Stimulated activated effector memory CD8-positive, alpha-beta T cell treated with anti-CD3 and anti-CD28 coated beads, Interleukin-12 subunit alpha, Interleukin-12 subunit beta, amount 100 ng/mL, for 72 hours (primary cell): ENCODE results near the gene RPTN.

Experiments
- ATAC-seq: fragments of 150-1000 bp; cut with Tn5 transposase; 2 replicates; pipeline ENCODE4 v1.10.0; 2021
- DNase-seq, 2 donors: peaks; one replicate each; pipeline ENCODE4 v3.0.0; 2021 to 2022; ENCODE audit warnings: low spot score in 2 of 2
- H3K27ac Mint-ChIP-seq: one replicate; pipeline ENCODE4 v1.8.0; 2022; ENCODE audit warnings: mild to moderate bottlenecking, mixed read lengths
- H3K36me3 Mint-ChIP-seq: one replicate; pipeline ENCODE4 v1.8.0; 2022; ENCODE audit warnings: mild to moderate bottlenecking, mixed read lengths
- H3K4me1 Mint-ChIP-seq: one replicate; pipeline ENCODE4 v1.8.0; 2022; ENCODE audit warnings: mixed read lengths
- H3K4me3 Mint-ChIP-seq: one replicate; pipeline ENCODE4 v1.8.0; 2022; ENCODE audit warnings: mild to moderate bottlenecking, mixed read lengths
- H3K9me3 Mint-ChIP-seq: one replicate; pipeline ENCODE4 v1.8.0; 2022; ENCODE audit warnings: mixed read lengths

RPTN gene, protein sequence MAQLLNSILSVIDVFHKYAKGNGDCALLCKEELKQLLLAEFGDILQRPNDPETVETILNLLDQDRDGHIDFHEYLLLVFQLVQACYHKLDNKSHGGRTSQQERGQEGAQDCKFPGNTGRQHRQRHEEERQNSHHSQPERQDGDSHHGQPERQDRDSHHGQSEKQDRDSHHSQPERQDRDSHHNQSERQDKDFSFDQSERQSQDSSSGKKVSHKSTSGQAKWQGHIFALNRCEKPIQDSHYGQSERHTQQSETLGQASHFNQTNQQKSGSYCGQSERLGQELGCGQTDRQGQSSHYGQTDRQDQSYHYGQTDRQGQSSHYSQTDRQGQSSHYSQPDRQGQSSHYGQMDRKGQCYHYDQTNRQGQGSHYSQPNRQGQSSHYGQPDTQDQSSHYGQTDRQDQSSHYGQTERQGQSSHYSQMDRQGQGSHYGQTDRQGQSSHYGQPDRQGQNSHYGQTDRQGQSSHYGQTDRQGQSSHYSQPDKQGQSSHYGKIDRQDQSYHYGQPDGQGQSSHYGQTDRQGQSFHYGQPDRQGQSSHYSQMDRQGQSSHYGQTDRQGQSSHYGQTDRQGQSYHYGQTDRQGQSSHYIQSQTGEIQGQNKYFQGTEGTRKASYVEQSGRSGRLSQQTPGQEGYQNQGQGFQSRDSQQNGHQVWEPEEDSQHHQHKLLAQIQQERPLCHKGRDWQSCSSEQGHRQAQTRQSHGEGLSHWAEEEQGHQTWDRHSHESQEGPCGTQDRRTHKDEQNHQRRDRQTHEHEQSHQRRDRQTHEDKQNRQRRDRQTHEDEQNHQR

DNA sequence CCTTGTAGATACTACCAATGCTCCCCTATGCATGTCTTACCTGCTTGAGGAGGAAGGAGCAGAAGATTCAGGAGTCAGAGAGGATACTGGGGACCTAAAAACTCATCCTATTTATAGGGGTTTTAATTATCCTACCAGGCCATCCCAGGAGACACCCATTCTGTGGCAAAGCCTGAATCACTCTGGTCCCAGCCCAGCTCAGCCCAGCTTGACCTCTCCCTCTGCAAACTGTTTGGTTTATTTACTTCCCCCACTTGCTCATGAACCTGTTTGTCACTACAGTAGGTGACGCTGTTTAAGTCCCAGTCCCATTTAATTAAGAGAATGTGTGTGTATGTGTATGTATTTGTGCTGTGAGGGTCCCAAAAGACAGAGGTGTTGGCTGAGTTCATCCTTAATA lies at the start of gene RPTN:
RPTN (minus strand) TSS at position 85 of the 400 bp plus-strand sequence. CDS start 1,339 bp downstream, outside the sequence.
- Mint-ChIP-seq H3K27ac (no peak within 1 kb of the TSS), H3K4me3 (no peak within 1 kb of the TSS), H3K4me1 (peaks cover 11% of the 10 kb centered on the region), H3K36me3 (no peaks in the 10 kb centered on the region), H3K9me3 (no peaks in the 10 kb centered on the region)
- ATAC-seq = no peak
- DNase-seq = no peak

DNA sequence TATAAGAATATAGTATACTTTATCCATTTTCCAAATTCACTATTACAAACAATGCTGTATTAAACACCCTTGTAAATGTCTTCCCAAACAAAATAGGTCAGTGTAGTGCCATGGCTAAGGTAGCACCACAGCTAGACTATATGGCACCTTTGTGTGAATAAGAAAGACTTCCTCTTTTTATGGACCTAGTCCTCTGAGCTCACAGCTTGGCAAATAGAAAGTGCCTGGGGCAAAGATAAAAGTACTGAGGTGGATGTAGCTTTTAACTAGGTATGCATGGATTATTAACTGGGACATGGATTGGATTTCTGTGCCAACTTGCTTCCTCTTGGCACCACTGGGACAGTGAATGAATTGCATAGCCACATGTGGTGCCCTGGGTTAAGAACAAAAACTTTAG lies 40.0 kb upstream of the RPTN start:
- no peaks in the 10 kb centered on the region for H3K9me3 Mint-ChIP-seq
- DNase-seq (no peak), ATAC-seq (no peak)
- no peaks in the 10 kb centered on the region for H3K4me1 Mint-ChIP-seq
- H3K4me3 Mint-ChIP-seq = no peak overlapping the region
- H3K36me3 Mint-ChIP-seq = no peaks in the 10 kb centered on the region
- no peak overlapping the region for H3K27ac Mint-ChIP-seq

DNA sequence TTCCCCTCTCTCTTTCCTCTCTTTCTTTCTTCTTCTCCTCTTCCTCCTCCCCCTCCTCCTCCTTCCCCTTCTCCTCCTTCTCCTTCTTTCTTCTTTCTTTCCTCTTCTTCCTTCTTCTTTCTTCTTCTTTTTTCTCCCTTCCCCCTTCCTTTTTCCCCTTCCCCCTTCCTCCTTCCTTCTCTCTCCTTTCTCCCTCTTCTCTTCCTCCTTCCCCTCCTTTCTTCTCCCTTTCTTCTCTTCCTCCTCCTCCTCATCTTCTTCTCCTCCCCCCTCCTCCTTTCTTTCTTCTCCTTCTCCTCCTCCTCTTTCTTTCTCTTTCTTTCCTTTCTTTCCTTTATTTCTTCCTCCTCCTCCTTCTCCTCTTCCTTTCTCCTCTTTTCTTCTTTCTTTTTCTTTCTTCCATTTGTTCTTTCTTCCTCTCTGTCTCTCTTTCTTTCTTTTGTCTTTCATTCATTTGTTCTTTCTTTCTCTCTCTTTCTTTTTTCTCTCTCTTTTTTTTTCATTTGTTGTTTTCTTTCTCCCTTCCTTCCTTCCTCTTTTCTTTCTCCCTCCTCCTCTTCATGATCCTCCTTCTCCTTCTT lies 38.4 kb upstream of the RPTN start:
- no peak for DNase-seq
- H3K4me3 Mint-ChIP-seq = no peak overlapping the region
- H3K27ac Mint-ChIP-seq = no peak overlapping the region
- H3K36me3 Mint-ChIP-seq = no peaks in the 10 kb centered on the region
- H3K9me3 Mint-ChIP-seq = no peaks in the 10 kb centered on the region
- no peak for ATAC-seq
- H3K4me1 Mint-ChIP-seq = no peaks in the 10 kb centered on the region

DNA sequence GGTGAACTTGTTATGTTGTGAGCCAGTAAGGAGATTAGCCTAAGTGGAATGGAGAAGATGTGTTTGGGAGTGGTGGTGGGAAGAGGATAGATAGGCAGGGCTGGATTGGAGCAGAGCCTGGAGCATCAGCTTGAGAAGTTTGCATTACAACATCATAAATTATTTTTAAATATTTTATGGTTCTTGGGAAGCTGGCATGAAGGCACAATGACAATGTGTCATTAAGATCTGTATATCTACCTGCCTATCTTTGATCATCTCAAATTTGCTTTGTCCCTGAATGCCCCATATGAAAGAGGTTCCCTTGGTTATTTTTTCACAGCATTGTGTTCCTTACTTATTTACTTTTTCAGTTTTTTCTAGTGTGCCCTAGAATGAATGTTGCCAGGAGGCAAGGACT lies 32.7 kb upstream of the RPTN start:
- Mint-ChIP-seq H3K9me3 (no peaks in the 10 kb centered on the region), H3K27ac (no peak overlapping the region), H3K36me3 (no peaks in the 10 kb centered on the region), H3K4me3 (no peak overlapping the region), H3K4me1 (peaks cover 9% of the 10 kb centered on the region)
- DNase-seq (no peak), ATAC-seq (no peak)

DNA sequence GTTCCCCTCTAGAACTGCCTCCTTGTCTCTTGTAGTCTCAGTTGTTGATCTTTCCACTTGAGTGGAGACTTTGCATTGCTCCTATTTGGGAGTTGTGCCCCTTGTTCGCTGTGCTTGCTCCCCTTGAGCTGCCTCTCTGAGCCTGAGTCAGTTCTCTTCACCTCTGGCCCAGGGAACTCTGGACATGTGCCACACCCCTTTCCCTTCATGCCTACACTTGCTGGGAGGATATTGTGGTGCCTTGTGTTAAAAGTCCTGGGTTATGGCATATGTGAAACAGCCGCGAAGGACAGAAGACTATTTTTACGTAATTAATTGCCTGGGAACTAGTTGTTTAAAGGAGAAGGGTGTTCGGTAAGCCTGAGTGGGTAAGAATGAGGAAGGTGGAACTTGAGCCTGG lies 32.2 kb upstream of the RPTN start:
- Mint-ChIP-seq H3K4me3 (no peak overlapping the region), H3K4me1 (peaks cover 9% of the 10 kb centered on the region)
- DNase-seq = no peak

DNA sequence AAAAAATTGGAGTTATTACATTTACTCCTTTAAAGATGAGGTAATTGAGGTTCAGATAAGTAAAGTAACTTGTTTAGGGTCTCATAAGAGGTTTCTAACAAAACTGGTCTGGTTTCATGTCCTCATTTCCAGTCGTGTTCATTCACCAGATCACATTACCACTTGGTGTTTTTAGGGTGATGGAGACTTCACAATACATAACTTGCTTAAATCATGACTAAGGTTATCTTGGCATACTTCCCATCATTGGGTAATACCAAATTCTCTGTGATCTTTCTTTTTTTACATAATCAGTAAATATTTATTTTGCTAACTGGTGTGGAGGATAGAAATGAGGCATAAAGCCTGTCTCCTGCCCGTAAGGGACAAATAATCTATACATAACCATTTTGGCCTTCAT lies 31.6 kb upstream of the RPTN start:
- ATAC-seq (no peak), DNase-seq (no peak)
- no peak overlapping the region for H3K4me3 Mint-ChIP-seq

More for the DNA sequence above, 32.2 kb upstream of the RPTN start:
- no peak for ATAC-seq
- Mint-ChIP-seq H3K9me3 (no peaks in the 10 kb centered on the region), H3K27ac (no peak overlapping the region), H3K36me3 (no peaks in the 10 kb centered on the region)

DNA sequence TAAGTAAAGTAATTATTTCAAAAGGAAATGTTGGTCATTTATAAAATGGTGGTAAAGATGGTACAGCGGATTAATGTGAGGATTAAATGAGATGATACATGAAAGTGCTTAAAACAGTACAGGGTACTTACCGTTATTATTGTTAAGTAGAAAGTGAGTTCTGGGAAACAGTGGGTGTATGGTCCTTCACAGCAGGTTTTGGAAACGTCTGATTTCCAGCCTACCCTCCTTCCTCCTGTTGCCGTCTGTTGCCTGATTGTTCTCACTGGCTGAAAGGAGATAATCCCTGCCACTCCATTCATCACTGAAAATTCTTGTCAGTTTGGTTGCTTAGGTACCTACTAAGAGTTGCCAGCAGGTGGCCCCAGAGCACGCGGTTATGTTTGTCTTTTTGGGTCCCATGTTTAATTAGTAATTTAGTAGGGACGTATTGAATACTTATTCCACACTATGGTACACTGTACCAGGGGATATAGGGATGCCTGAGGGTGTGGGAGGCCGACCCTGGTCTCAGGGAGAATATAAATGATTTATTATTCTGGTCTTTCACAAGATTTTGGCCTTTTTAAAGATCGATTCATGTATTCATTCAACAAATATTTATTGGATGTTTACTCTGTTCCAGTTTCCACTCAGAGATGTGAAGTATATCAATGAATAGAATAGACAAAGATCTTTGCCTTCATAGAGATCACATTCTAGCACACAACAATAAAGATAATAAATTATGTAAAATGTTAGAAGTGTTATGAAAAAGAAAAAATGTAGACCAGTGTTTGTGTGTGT lies 30.8 kb upstream of the RPTN start:
- H3K27ac Mint-ChIP-seq = peak overlapping the region; percentile 9

More for the DNA sequence above, 31.6 kb upstream of the RPTN start:
- Mint-ChIP-seq H3K36me3 (no peaks in the 10 kb centered on the region), H3K9me3 (no peaks in the 10 kb centered on the region), H3K27ac (no peak overlapping the region), H3K4me1 (peaks cover 9% of the 10 kb centered on the region)

DNA sequence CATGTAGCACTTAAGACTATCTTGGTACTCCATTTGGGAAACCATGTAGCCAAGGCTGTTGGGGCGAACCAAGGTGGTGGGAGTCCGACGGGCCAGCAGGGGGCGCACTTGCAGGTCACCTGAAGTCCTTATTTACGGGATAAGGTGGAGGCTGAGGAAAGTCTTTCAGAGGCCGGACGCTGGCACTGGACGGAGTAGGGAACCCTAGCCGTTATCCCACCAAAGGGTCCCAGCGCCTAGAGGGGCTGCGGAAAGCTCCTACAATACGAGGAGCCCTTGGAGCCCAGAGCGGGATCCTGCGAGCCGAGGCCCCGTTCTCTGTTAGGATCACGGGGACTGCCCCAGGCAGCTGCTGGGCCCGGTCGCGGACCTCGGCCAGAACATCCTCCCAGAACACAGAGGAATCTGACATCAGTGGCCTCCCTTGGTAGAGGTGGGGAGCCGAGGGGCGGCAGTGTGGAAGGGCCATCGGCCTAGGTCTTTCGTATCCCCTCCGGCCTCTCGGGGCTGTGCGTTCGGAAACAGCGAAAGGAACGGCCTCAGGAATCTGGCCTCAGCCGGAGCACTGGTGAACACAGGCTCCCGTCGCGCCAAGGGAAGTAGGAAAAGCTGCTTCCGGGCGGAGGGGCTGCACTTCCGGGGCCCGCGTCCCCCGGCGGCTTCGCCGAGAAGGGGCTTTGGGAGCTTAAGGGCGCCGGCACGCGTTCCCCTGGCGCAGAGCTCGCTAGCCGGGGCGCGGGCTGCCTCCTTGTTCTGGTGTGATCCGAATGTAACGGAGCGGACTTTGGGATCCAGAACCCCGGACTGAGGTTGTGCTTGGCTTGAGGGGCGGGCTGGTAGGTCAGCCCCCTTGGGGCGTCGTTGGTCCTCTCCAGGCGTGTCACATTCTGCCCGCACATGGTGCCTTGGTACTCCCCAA lies 29.9 kb upstream of the RPTN start:
- ATAC-seq (peak; percentile 67), DNase-seq (peak; percentile 62 to 88)
- Mint-ChIP-seq H3K4me3 (peak overlapping the region; percentile 71), H3K36me3 (no peaks in the 10 kb centered on the region), H3K9me3 (no peaks in the 10 kb centered on the region), H3K4me1 (peaks cover 16% of the 10 kb centered on the region), H3K27ac (peak overlapping the region; percentile 67)

More for the DNA sequence above, 30.8 kb upstream of the RPTN start:
- ATAC-seq = peak; percentile 67
- no peaks in the 10 kb centered on the region for H3K9me3 Mint-ChIP-seq
- peak overlapping the region; percentile 71 for H3K4me3 Mint-ChIP-seq
- H3K36me3 Mint-ChIP-seq = no peaks in the 10 kb centered on the region
- peaks cover 16% of the 10 kb centered on the region for H3K4me1 Mint-ChIP-seq
- DNase-seq = peak; percentile 37 to 79

DNA sequence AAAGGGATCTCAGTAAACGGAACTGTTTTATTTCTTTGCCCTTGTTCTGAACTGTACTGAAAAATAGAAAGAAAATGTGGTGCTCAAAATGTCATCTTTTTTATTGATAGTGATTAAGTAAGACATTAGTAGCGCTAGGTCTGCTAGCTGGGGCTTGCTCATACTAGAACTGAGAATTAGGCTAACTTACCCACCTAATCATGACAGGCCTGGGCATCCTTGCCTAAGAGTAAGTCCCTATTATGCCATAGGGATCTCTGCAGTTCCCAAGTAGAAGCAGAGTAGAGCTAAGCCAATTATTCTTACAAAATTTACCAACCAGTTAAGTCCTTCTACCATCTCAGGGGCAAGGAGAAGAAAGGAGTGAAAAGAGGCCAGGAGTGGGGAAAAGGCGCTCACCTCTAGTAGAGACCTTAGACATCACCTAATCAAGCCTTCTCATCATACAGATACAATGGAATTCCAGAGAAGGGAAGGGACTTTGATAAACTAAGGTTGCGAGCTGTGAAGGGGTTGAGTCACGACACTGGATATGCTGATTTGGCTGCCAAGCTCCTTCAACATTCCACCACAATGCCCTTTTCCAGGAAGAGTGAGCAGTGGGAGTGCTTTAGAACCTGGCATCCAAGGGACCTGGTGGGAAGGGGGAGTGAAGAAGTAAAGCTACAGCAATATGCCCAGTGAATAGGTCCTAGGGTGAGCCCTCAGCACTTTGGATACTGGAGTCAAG lies 27.7 kb upstream of the RPTN start:
- DNase-seq (no peak), ATAC-seq (no peak)
- Mint-ChIP-seq H3K4me1 (peaks cover 16% of the 10 kb centered on the region), H3K4me3 (no peak overlapping the region), H3K27ac (no peak overlapping the region), H3K9me3 (no peaks in the 10 kb centered on the region), H3K36me3 (no peaks in the 10 kb centered on the region)

DNA sequence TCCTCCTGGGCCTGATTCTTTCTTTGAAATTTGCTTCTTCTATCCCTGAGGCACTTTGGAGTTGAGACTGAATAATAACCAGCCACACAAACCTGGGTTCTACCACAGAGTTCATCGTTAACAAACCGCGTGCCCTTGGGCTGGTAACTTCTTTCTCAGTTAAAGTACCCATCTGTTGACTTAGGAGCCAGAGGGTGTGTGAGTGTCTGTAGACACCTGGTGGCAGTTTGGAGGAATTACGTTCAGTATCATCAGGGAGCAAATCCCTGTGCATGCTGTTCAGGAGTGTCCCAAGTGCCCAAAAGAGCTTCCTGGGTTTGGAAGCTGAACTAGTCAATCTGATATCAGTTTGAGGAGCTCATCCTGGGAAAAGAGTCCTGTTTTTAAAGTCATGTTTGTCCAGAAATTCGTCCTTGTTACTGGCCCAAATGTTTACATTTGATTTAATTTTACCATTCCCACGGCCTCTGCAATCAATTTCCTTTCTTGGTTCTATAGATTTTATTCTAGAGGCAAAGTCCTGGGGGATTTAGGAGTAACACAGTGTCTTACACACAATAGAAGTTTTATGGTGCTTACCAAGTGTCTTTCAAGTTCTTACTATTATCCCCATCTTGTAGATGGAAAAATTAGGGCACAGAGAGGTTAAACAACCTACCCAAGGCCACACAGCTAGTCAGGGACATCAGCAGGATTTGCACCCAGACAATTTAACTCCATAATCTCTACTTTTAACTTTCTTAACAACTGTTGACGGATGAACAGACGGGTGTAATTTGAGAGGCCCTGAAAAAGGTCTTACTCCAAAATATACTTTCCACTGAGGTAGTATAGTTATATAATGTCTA lies 26.7 kb upstream of the RPTN start:
- H3K27ac Mint-ChIP-seq = no peak overlapping the region
- no peaks in the 10 kb centered on the region for H3K9me3 Mint-ChIP-seq
- peak; percentile 61 for ATAC-seq
- peaks cover 16% of the 10 kb centered on the region for H3K4me1 Mint-ChIP-seq
- DNase-seq = peak; percentile 8 to 59
- no peaks in the 10 kb centered on the region for H3K36me3 Mint-ChIP-seq
- no peak overlapping the region for H3K4me3 Mint-ChIP-seq

DNA sequence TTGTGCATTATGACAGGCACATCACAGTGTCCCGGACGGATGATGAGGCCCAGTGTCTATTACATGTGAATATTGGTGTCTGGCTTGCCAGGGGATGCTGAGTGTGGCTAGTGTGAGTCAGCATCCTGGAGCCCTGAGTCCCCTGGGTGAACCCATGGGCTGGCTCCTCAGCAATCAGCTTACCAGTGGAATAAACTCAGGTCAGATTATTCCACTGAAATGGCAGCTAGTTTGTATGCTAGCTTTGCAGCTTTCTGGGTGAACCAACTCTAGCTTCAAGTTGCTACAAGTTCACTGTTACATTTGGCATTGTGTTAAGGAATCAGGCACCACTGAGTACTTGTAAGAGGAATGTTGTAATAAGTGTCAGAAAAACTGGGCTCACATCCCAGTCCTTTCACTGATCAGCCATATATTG lies 23.9 kb upstream of the RPTN start:
- ATAC-seq = peak; percentile 89
- DNase-seq = no peak
- H3K4me3 Mint-ChIP-seq = no peak overlapping the region
- no peaks in the 10 kb centered on the region for H3K9me3 Mint-ChIP-seq
- H3K4me1 Mint-ChIP-seq = peaks cover 7% of the 10 kb centered on the region
- no peak overlapping the region for H3K27ac Mint-ChIP-seq
- H3K36me3 Mint-ChIP-seq = no peaks in the 10 kb centered on the region

DNA sequence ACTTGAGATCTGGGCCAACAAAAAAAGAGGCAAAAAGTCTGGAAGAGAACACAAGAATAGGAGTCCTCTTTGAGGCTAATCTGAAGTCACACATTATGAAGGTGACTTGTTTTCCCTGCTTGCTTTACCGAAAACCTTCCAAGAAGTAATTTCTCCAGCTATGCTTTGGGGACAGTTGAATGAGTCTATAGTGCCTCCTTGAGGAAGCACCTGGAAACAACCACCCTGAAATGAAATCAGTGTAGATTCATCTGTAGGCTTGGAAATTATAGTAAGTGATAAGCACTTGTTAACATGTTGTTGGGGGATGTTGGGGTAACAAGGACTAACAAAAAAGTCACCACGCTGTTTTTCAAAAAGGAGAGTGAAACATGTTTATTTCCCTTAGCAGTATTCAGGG lies 23.4 kb upstream of the RPTN start:
- H3K36me3 Mint-ChIP-seq = no peaks in the 10 kb centered on the region
- H3K9me3 Mint-ChIP-seq = no peaks in the 10 kb centered on the region
- ATAC-seq (no peak), DNase-seq (no peak)
- H3K4me3 Mint-ChIP-seq = no peak overlapping the region
- H3K27ac Mint-ChIP-seq = no peak overlapping the region
- H3K4me1 Mint-ChIP-seq = peaks cover 7% of the 10 kb centered on the region

DNA sequence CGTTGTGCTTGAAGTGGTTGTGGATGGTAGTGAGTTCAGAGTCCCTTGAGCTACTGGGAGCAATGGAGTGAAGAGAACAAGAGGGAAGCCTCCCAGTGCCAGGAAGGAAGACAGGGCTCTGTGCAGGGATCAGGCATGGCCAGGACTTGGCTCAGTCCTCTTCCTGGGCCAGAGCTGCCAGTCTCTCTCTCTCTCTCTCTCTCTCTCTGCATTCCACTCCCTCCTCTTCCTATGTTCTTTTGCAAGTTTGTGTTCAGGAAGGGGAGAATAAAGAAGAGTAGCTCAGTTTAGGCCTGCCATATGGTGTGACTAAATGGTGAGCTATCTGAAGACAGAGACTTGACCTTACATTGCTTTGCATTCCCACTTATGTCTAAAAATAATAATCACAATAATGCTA lies 20.5 kb upstream of the RPTN start:
- no peaks in the 10 kb centered on the region for H3K36me3 Mint-ChIP-seq
- DNase-seq (no peak), ATAC-seq (no peak)
- no peaks in the 10 kb centered on the region for H3K9me3 Mint-ChIP-seq
- no peak overlapping the region for H3K27ac Mint-ChIP-seq
- H3K4me1 Mint-ChIP-seq = no peaks in the 10 kb centered on the region
- H3K4me3 Mint-ChIP-seq = no peak overlapping the region
